Ishikawa (cell line): ENCODE measurements around the gene TBC1D2.

Experiments
- CEBPB ChIP-seq: IDR thresholded peaks from 2 replicates; pipeline ENCODE4 v1.6.1; 2012
- MAX ChIP-seq: IDR thresholded peaks from 2 replicates; pipeline ENCODE4 v1.6.1; 2012
- NFIC ChIP-seq: IDR thresholded peaks from 2 replicates; pipeline ENCODE4 v1.6.1; 2012
- TAF1 ChIP-seq: IDR thresholded peaks from 2 replicates; pipeline ENCODE4 v1.6.1; 2012; ENCODE audit warnings: low read depth, mild to moderate bottlenecking
- USF1 ChIP-seq: IDR thresholded peaks from 2 replicates; pipeline ENCODE4 v1.6.1; 2012

- TF ChIP-seq TAF1 (no peak), NFIC (no peak), USF1 (no peak), MAX (no peak), CEBPB (no peak)
Observed at GRCh38 chr9:98281281-98281680, 25.8 kb upstream of the TBC1D2 start.
